Stimulated activated effector memory CD8-positive, alpha-beta T cell treated with anti-CD3 and anti-CD28 coated beads, Interleukin-12 subunit alpha, Interleukin-12 subunit beta, amount 100 ng/mL, for 72 hours (primary cell): ENCODE results near the gene BASP1.

Experiments used
- ATAC-seq: fragments of 150-1000 bp; cut with Tn5 transposase; 2 replicates; pipeline ENCODE4 v1.10.0; 2021
- DNase-seq, 2 donors: peaks; one replicate each; pipeline ENCODE4 v3.0.0; 2021 to 2022; ENCODE audit warnings: low spot score in 2 of 2
- H3K27ac Mint-ChIP-seq: one replicate; pipeline ENCODE4 v1.8.0; 2022; ENCODE audit warnings: mild to moderate bottlenecking, mixed read lengths
- H3K36me3 Mint-ChIP-seq: one replicate; pipeline ENCODE4 v1.8.0; 2022; ENCODE audit warnings: mild to moderate bottlenecking, mixed read lengths
- H3K4me1 Mint-ChIP-seq: one replicate; pipeline ENCODE4 v1.8.0; 2022; ENCODE audit warnings: mixed read lengths
- H3K4me3 Mint-ChIP-seq: one replicate; pipeline ENCODE4 v1.8.0; 2022; ENCODE audit warnings: mild to moderate bottlenecking, mixed read lengths
- H3K9me3 Mint-ChIP-seq: one replicate; pipeline ENCODE4 v1.8.0; 2022; ENCODE audit warnings: mixed read lengths

The BASP1 gene

GRCh38 chr5:17275289-17276158 lies 58.1 kb downstream of the BASP1 start:
- H3K4me3 Mint-ChIP-seq, result no peak overlapping the region
- no peaks in the 10 kb centered on the region for H3K4me1 Mint-ChIP-seq
- peaks cover 6% of the 10 kb centered on the region for H3K9me3 Mint-ChIP-seq
- H3K27ac Mint-ChIP-seq, result no peak overlapping the region
- no peak for DNase-seq
- H3K36me3 Mint-ChIP-seq, result no peaks in the 10 kb centered on the region
- no peak for ATAC-seq

GRCh38 chr5:17276445-17276844 lies 59.0 kb downstream of the BASP1 start:
- H3K4me1 Mint-ChIP-seq, result no peaks in the 10 kb centered on the region
- H3K9me3 Mint-ChIP-seq, result peaks cover 6% of the 10 kb centered on the region
- no peaks in the 10 kb centered on the region for H3K36me3 Mint-ChIP-seq
- no peak overlapping the region for H3K4me3 Mint-ChIP-seq
- no peak for DNase-seq
- no peak overlapping the region for H3K27ac Mint-ChIP-seq
- no peak for ATAC-seq

- Mint-ChIP-seq H3K4me1 (no peaks in the 10 kb centered on the region), H3K36me3 (no peaks in the 10 kb centered on the region), H3K9me3 (peaks cover 9% of the 10 kb centered on the region), H3K27ac (no peak overlapping the region), H3K4me3 (no peak overlapping the region)
- DNase-seq (no peak), ATAC-seq (no peak)
These were observed 60.5 kb downstream of the BASP1 start for GRCh38 chr5:17277907-17278306.

GRCh38 chr5:17278931-17279330 lies 61.5 kb downstream of the BASP1 start:
- no peak for DNase-seq
- no peak for ATAC-seq
- Mint-ChIP-seq H3K27ac (no peak overlapping the region), H3K4me1 (no peaks in the 10 kb centered on the region), H3K9me3 (peaks cover 12% of the 10 kb centered on the region), H3K4me3 (no peak overlapping the region), H3K36me3 (no peaks in the 10 kb centered on the region)

GRCh38 chr5:17279487-17279886 lies 62.1 kb downstream of the BASP1 start:
- Mint-ChIP-seq H3K9me3 (peaks cover 12% of the 10 kb centered on the region), H3K36me3 (no peaks in the 10 kb centered on the region), H3K27ac (no peak overlapping the region), H3K4me3 (no peak overlapping the region), H3K4me1 (no peaks in the 10 kb centered on the region)
- ATAC-seq (no peak), DNase-seq (no peak)

GRCh38 chr5:17282283-17283120 lies 65.1 kb downstream of the BASP1 start:
- ATAC-seq (peak; percentile 65), DNase-seq (no peak)
- Mint-ChIP-seq H3K36me3 (no peaks in the 10 kb centered on the region), H3K27ac (no peak overlapping the region), H3K4me3 (no peak overlapping the region), H3K9me3 (peaks cover 9% of the 10 kb centered on the region), H3K4me1 (no peaks in the 10 kb centered on the region)

GRCh38 chr5:17283121-17283415 lies 65.6 kb downstream of the BASP1 start:
- no peaks in the 10 kb centered on the region for H3K36me3 Mint-ChIP-seq
- no peak overlapping the region for H3K4me3 Mint-ChIP-seq

GRCh38 chr5:17287501-17288155 lies 70.2 kb downstream of the BASP1 start:
- no peak for DNase-seq
- Mint-ChIP-seq H3K27ac (no peak overlapping the region), H3K4me3 (no peak overlapping the region), H3K9me3 (peaks cover 24% of the 10 kb centered on the region), H3K36me3 (no peaks in the 10 kb centered on the region), H3K4me1 (no peaks in the 10 kb centered on the region)
- no peak for ATAC-seq

More at GRCh38 chr5:17283121-17283415, 65.6 kb downstream of the BASP1 start:
- H3K9me3 Mint-ChIP-seq, result peaks cover 13% of the 10 kb centered on the region
- ATAC-seq (no peak), DNase-seq (no peak)
- H3K4me1 Mint-ChIP-seq, result no peaks in the 10 kb centered on the region
- H3K27ac Mint-ChIP-seq, result no peak overlapping the region

- DNase-seq (no peak), ATAC-seq (no peak)
- H3K36me3 Mint-ChIP-seq, result no peaks in the 10 kb centered on the region
- H3K27ac Mint-ChIP-seq, result no peak overlapping the region
- H3K4me3 Mint-ChIP-seq, result no peak overlapping the region
- peaks cover 18% of the 10 kb centered on the region for H3K9me3 Mint-ChIP-seq
- no peaks in the 10 kb centered on the region for H3K4me1 Mint-ChIP-seq
These were observed 71.1 kb downstream of the BASP1 start for GRCh38 chr5:17288570-17288969.

GRCh38 chr5:17289681-17290539 lies 72.5 kb downstream of the BASP1 start:
- Mint-ChIP-seq H3K36me3 (no peaks in the 10 kb centered on the region), H3K27ac (no peak overlapping the region), H3K4me1 (no peaks in the 10 kb centered on the region), H3K4me3 (no peak overlapping the region), H3K9me3 (peaks cover 18% of the 10 kb centered on the region)
- DNase-seq (no peak), ATAC-seq (no peak)

- no peak for ATAC-seq
- peaks cover 16% of the 10 kb centered on the region for H3K9me3 Mint-ChIP-seq
These were observed 73.1 kb downstream of the BASP1 start for GRCh38 chr5:17290540-17290974.

GRCh38 chr5:17292434-17293015 lies 75.1 kb downstream of the BASP1 start:
- H3K27ac Mint-ChIP-seq, result no peak overlapping the region
- peaks cover 16% of the 10 kb centered on the region for H3K9me3 Mint-ChIP-seq
- DNase-seq, result no peak
- no peak overlapping the region for H3K4me3 Mint-ChIP-seq
- H3K4me1 Mint-ChIP-seq, result no peaks in the 10 kb centered on the region
- ATAC-seq, result no peak
- no peaks in the 10 kb centered on the region for H3K36me3 Mint-ChIP-seq

More at GRCh38 chr5:17290540-17290974, 73.1 kb downstream of the BASP1 start:
- Mint-ChIP-seq H3K36me3 (no peaks in the 10 kb centered on the region), H3K4me3 (no peak overlapping the region), H3K4me1 (no peaks in the 10 kb centered on the region), H3K27ac (no peak overlapping the region)
- DNase-seq, result no peak

- ATAC-seq, result no peak
- Mint-ChIP-seq H3K9me3 (peaks cover 9% of the 10 kb centered on the region), H3K27ac (no peak overlapping the region)
These were observed 77.3 kb downstream of the BASP1 start for GRCh38 chr5:17294639-17295311.

GRCh38 chr5:17295671-17296070 lies 78.2 kb downstream of the BASP1 start:
- DNase-seq (no peak), ATAC-seq (no peak)
- no peaks in the 10 kb centered on the region for H3K4me1 Mint-ChIP-seq
- peaks cover 7% of the 10 kb centered on the region for H3K9me3 Mint-ChIP-seq
- H3K27ac Mint-ChIP-seq, result no peak overlapping the region
- H3K4me3 Mint-ChIP-seq, result no peak overlapping the region
- H3K36me3 Mint-ChIP-seq, result no peaks in the 10 kb centered on the region

More at GRCh38 chr5:17294639-17295311, 77.3 kb downstream of the BASP1 start:
- Mint-ChIP-seq H3K4me3 (no peak overlapping the region), H3K36me3 (no peaks in the 10 kb centered on the region), H3K4me1 (no peaks in the 10 kb centered on the region)
- no peak for DNase-seq
